B cell (primary cell): ENCODE data around the gene ZNF541. TPM values are rescaled to one million over a fixed set of nuclear protein-coding genes. Genes with fewer than 3 reads are reported as not detected.

ENCODE experiments used
- ATAC-seq: fragments of 200-7000 bp; cut with Tn5 transposase; one replicate; pipeline ENCODE4 v1.10.0; 2021; ENCODE audit warnings: low read depth, mild to moderate bottlenecking, moderate number of reproducible peaks, moderate library complexity
- CTCF ChIA-PET: fragments of 350-600 bp; sonication (Branson Sonifier 250); formaldehyde crosslinking; loops from one replicate; lab custom pipeline; 2021; ENCODE audit warnings: antibody characterized with exemption, inconsistent platforms; lab: Charles Lee
- POLR2A ChIA-PET: fragments of 350-600 bp; sonication (Branson Sonifier 250); formaldehyde crosslinking; loops from one replicate; lab custom pipeline; 2021; ENCODE audit warnings: antibody characterized with exemption; lab: Charles Lee
- DNase-seq: peaks from one replicate; pipeline ENCODE4 v3.0.0; 2013
- H2AFZ ChIP-seq: 2 replicates; pipeline ENCODE4 v1.6.1; 2012; ENCODE audit warnings: mild to moderate bottlenecking, low read depth, low read length; ENCODE audit not compliant: insufficient read depth, poor library complexity, severe bottlenecking
- H3K27ac ChIP-seq, 2 donors: 1 replicate in 1 of 2; 2 replicates in 1 of 2; pipeline ENCODE4 v1.5.1; 2012 to 2013; ENCODE audit warnings: low read length in 2 of 2, mild to moderate bottlenecking in 2 of 2, moderate library complexity in 1 of 2
- H3K27me3 ChIP-seq, 4 experiments: fragments of 200-600 bp in 1 of 4; sonication (generic) in 1 of 4; replicated peaks in 1 of 4; 1 replicate in 2 of 4; 2 replicates in 2 of 4; pipeline versions ENCODE4 v1.6.1 to v1.7.0; 2013 to 2016; ENCODE audit warnings: low read length in 3 of 4, mild to moderate bottlenecking in 2 of 4, mixed read lengths in 1 of 4, moderate library complexity in 1 of 4; ENCODE audit not compliant: insufficient read depth in 4 of 4, control insufficient read depth in 3 of 4; ENCODE audit errors: control extremely low read depth in 1 of 4
- H3K36me3 ChIP-seq, 2 experiments: replicated peaks in 1 of 2; 1 replicate in 1 of 2; 2 replicates in 1 of 2; pipeline versions ENCODE4 v1.6.1 to v1.7.1; 2013; ENCODE audit warnings: low read length in 1 of 2; ENCODE audit not compliant: insufficient read depth in 2 of 2, control insufficient read depth in 1 of 2; ENCODE audit errors: control extremely low read depth in 1 of 2, extremely low read depth in 1 of 2
- H3K4me1 ChIP-seq, 2 donors: fragments of 200-600 bp in 1 of 2; sonication (generic) in 1 of 2; 1 replicate in 1 of 2; 2 replicates in 1 of 2; pipeline versions ENCODE4 v1.5.1 to v1.6.1; 2013 to 2017; ENCODE audit warnings: low read length in 2 of 2; ENCODE audit not compliant: control insufficient read depth in 2 of 2, insufficient read depth in 2 of 2
- H3K4me2 ChIP-seq: replicated peaks from 2 replicates; pipeline ENCODE3; 2012; ENCODE audit warnings: mild to moderate bottlenecking, low read depth, low read length; ENCODE audit not compliant: poor library complexity, severe bottlenecking
- H3K4me3 ChIP-seq, 5 experiments: fragments of 200-600 bp in 1 of 5; sonication (generic) in 1 of 5; 1 replicate in 3 of 5; 2 replicates in 2 of 5; pipeline versions ENCODE4 v1.5.1 to v1.7.0; 2011 to 2016; ENCODE audit warnings: low read length in 4 of 5, mild to moderate bottlenecking in 4 of 5, low read depth in 2 of 5, control low read depth in 1 of 5, moderate library complexity in 1 of 5; ENCODE audit not compliant: insufficient read depth in 1 of 5; ENCODE audit errors: control extremely low read depth in 1 of 5, extremely low read depth in 1 of 5
- H3K79me2 ChIP-seq: fragments of 200-600 bp; sonication (generic); one replicate; pipeline ENCODE4 v1.6.0; 2016; ENCODE audit warnings: low read length; ENCODE audit not compliant: control insufficient read depth, insufficient read depth
- H3K9ac ChIP-seq: fragments of 200-600 bp; sonication (generic); 2 replicates; pipeline ENCODE4 v1.6.1; 2017; ENCODE audit warnings: mild to moderate bottlenecking, low read length, moderate library complexity
- H3K9me3 ChIP-seq, 3 donors: one replicate each; pipeline versions ENCODE4 v1.6.1 to v1.7.1; 2013; ENCODE audit warnings: low read length in 2 of 3; ENCODE audit not compliant: control insufficient read depth in 2 of 3, insufficient read depth in 1 of 3; ENCODE audit errors: control extremely low read depth in 1 of 3
- H4K20me1 ChIP-seq: 2 replicates; pipeline ENCODE4 v1.6.0; 2012; ENCODE audit warnings: mild to moderate bottlenecking, low read length; ENCODE audit not compliant: insufficient read depth, control insufficient read depth, poor library complexity, severe bottlenecking
- H3K27ac Mint-ChIP-seq: one replicate; pipeline ENCODE4 v1.8.0; 2021; ENCODE audit warnings: mixed read lengths
- H3K27me3 Mint-ChIP-seq: one replicate; pipeline ENCODE4 v1.8.0; 2021; ENCODE audit warnings: mixed read lengths
- H3K4me1 Mint-ChIP-seq: one replicate; pipeline ENCODE4 v1.8.0; 2021; ENCODE audit warnings: mixed read lengths
- H3K4me3 Mint-ChIP-seq: one replicate; pipeline ENCODE4 v1.8.0; 2021; ENCODE audit warnings: mixed read lengths
- H3K9me3 Mint-ChIP-seq: one replicate; pipeline ENCODE4 v1.8.0; 2022; ENCODE audit warnings: mixed read lengths; ENCODE audit not compliant: insufficient read depth
- CTCF ChIP-seq: fragments of 200-600 bp; IDR thresholded peaks from one replicate; pipeline ENCODE4 v1.8.0; 2022; ENCODE audit warnings: antibody characterized with exemption, mild to moderate bottlenecking
- EZH2 ChIP-seq: IDR thresholded peaks from 2 replicates; pipeline ENCODE4 v1.6.1; 2012; ENCODE audit warnings: borderline replicate concordance, low read depth, mild to moderate bottlenecking, moderate library complexity, low read length; ENCODE audit not compliant: insufficient read depth, poor library complexity, severe bottlenecking
- WGBS: methylation state at CpG from one replicate; pipeline ENCODE4 v1.1.5; 2013; ENCODE audit warnings: missing lambda C conversion rate; ENCODE audit not compliant: insufficient coverage; 5-methylcytosine and 5-hydroxymethylcytosine counted together
- intact Hi-C: fragments of 100-400 bp; cut with micrococcal nuclease; formaldehyde crosslinking; loops from one replicate; pipeline ENCODE4 v1.10.0; 2022
- polyA plus RNA-seq: library from polyadenylated mRNA; depleted of rRNA; stranded (reverse); fragments of >200 nt; gene quantifications from 2 replicates; pipeline ENCODE4 v1.2.3, GENCODE V29; 2012
- total RNA-seq, 2 donors: library from RNA; stranded (reverse); fragments of 120-200 nt in 1 of 2; gene quantifications; 1 replicate in 1 of 2; 2 replicates in 1 of 2; pipeline versions ENCODE4 v1.2.3 to v1.2.4, GENCODE V29; 2013 to 2022

Gene ZNF541
- total and polyA plus RNA-seq, 2 donors (not counting 1 experiment from before 2014, with no cell fraction given), result 0.03 TPM; not detected in 1

GRCh38 chr19:47593860-47594259, 20.9 kb upstream of the ZNF541 start:
- DNase-seq (no peak), ATAC-seq (no peak)
- Mint-ChIP-seq H3K27me3 (peaks cover 36% of the 10 kb centered on the region), H3K4me1 (peaks cover 2% of the 10 kb centered on the region), H3K4me3 (no peak overlapping the region), H3K9me3 (peaks cover 2% of the 10 kb centered on the region), H3K27ac (peak overlapping the region; percentile 26)
- POLR2A ChIA-PET, result interaction anchor here (0.6 kb wide), 2 partner anchors 30 to 455 kb away, joined by 3 to 5 read pairs; no protein-coding TSS in a partner anchor
- Histone ChIP-seq H3K9ac (no peak overlapping the region), H3K4me3 (no peak overlapping the region), H3K4me1 (peaks cover 3% of the 10 kb centered on the region in 2 donors), H3K4me2 (no peak overlapping the region), H2AFZ (no peak overlapping the region), H3K79me2 (no peaks in the 10 kb centered on the region), H3K36me3 (no peaks in the 10 kb centered on the region), H4K20me1 (no peaks in the 10 kb centered on the region), H3K27ac (no peak overlapping the region), H3K9me3 (peaks cover 0 to 4% (median 2%) of the 10 kb centered on the region in 3 donors), H3K27me3 (peaks cover 0 to 17% (median under 1%) of the 10 kb centered on the region in 4 experiments)
- TF ChIP-seq EZH2, result no peak
- TF ChIP-seq CTCF, result no peak
- CTCF ChIA-PET, result interaction anchor here (0.8 to 1.2 kb wide), 2 partner anchors 10 to 78 kb away, joined by 3 to 4 read pairs; partner anchors contain the start of gene NAPA
- intact Hi-C loops, result no loop called here
- 88% methylated on average over 3 of the region's 6 CpGs for WGBS

GRCh38 chr19:47589824-47590223, 16.9 kb upstream of the ZNF541 start:
- H3K27ac ChIP-seq, result no peak overlapping the region
- peaks cover 7% of the 10 kb centered on the region for H3K9me3 Mint-ChIP-seq
- H3K36me3 ChIP-seq, result no peaks in the 10 kb centered on the region
- CTCF ChIA-PET, result no interaction called here
- no CpG with 5 or more reads among the region's 7 CpGs for WGBS
- intact Hi-C loops, result no loop called here
- peaks cover 36% of the 10 kb centered on the region for H3K27me3 Mint-ChIP-seq
- no peak overlapping the region for H2AFZ ChIP-seq
- no peak overlapping the region for H3K4me3 ChIP-seq
- H3K9ac ChIP-seq, result no peak overlapping the region
- H3K9me3 ChIP-seq, result peaks cover 0 to 24% (median 7%) of the 10 kb centered on the region in 3 donors
- H3K4me3 Mint-ChIP-seq, result no peak overlapping the region
- POLR2A ChIA-PET, result no interaction called here
- no peak overlapping the region for H3K4me2 ChIP-seq
- H3K27me3 ChIP-seq, result peaks cover 0 to 21% (median 2%) of the 10 kb centered on the region in 4 experiments
- no peak for DNase-seq
- H3K4me1 Mint-ChIP-seq, result no peaks in the 10 kb centered on the region
- no peak overlapping the region for H3K27ac Mint-ChIP-seq
- ATAC-seq, result no peak
- H4K20me1 ChIP-seq, result no peaks in the 10 kb centered on the region
- TF ChIP-seq EZH2 (no peak), CTCF (no peak)
- no peaks in the 10 kb centered on the region for H3K79me2 ChIP-seq
- no peaks in the 10 kb centered on the region for H3K4me1 ChIP-seq
